ENCODE results near the gene SHF. TPM values are rescaled to one million over a fixed set of nuclear protein-coding genes. Genes with fewer than 3 reads are reported as not detected.

The SHF gene
- total and polyA plus RNA-seq, 2 donors (not counting 1 experiment from before 2014, with no cell fraction given) = 1.6 to 15.4 TPM

GRCh38 chr15:45120081-45120972 is 67.4 kb downstream of the SHF start:
- H3K27ac Mint-ChIP-seq = no peak overlapping the region
- peaks cover 62% of the 10 kb centered on the region for H3K27me3 Mint-ChIP-seq
- peaks cover 20% of the 10 kb centered on the region for H3K4me1 Mint-ChIP-seq
- Histone ChIP-seq H4K20me1 (ENCODE audit: control insufficient read depth, insufficient read depth, low read length, poor library complexity, severe bottlenecking) (no peaks in the 10 kb centered on the region), H2AFZ (ENCODE audit: insufficient read depth, low read depth, low read length, poor library complexity, severe bottlenecking) (no peak overlapping the region), H3K9ac (ENCODE audit: low read length) (no peak overlapping the region), H3K36me3 (replicated peaks in 1 of 2; ENCODE audit: control extremely low read depth in 1 of 2, control insufficient read depth in 1 of 2, extremely low read depth in 1 of 2, insufficient read depth in 2 of 2, low read length in 1 of 2) (no peaks in the 10 kb centered on the region), H3K9me3 (ENCODE audit: control extremely low read depth in 1 of 3, control insufficient read depth in 2 of 3, insufficient read depth in 1 of 3, low read length in 2 of 3) (peaks cover 0 to 13% (median 0%) of the 10 kb centered on the region in 3 donors), H3K27ac (ENCODE audit: low read length in 2 of 2) (no peak overlapping the region), H3K27me3 (replicated peaks in 1 of 4; ENCODE audit: control extremely low read depth in 1 of 4, control insufficient read depth in 3 of 4, insufficient read depth in 4 of 4, low read length in 3 of 4) (peaks cover 0 to 57% (median 27%) of the 10 kb centered on the region in 4 experiments), H3K4me3 (ENCODE audit: control extremely low read depth in 1 of 5, extremely low read depth in 1 of 5, insufficient read depth in 1 of 5, low read depth in 2 of 5, low read length in 4 of 5) (no peak overlapping the region), H3K4me2 (replicated peaks; ENCODE audit: low read depth, low read length, poor library complexity, severe bottlenecking) (no peak overlapping the region), H3K4me1 (ENCODE audit: control insufficient read depth in 2 of 2, insufficient read depth in 2 of 2, low read length in 2 of 2) (peaks cover 21 to 24% of the 10 kb centered on the region in 2 donors), H3K79me2 (ENCODE audit: control insufficient read depth, insufficient read depth, low read length) (no peaks in the 10 kb centered on the region)
- TF ChIP-seq, protein P1, sequence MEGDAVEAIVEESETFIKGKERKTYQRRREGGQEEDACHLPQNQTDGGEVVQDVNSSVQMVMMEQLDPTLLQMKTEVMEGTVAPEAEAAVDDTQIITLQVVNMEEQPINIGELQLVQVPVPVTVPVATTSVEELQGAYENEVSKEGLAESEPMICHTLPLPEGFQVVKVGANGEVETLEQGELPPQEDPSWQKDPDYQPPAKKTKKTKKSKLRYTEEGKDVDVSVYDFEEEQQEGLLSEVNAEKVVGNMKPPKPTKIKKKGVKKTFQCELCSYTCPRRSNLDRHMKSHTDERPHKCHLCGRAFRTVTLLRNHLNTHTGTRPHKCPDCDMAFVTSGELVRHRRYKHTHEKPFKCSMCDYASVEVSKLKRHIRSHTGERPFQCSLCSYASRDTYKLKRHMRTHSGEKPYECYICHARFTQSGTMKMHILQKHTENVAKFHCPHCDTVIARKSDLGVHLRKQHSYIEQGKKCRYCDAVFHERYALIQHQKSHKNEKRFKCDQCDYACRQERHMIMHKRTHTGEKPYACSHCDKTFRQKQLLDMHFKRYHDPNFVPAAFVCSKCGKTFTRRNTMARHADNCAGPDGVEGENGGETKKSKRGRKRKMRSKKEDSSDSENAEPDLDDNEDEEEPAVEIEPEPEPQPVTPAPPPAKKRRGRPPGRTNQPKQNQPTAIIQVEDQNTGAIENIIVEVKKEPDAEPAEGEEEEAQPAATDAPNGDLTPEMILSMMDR (IDR thresholded peaks at IDR 0.05) = no peak
- no peak for TF ChIP-seq EZH2 (IDR thresholded peaks at IDR 0.05; ENCODE audit: borderline replicate concordance, insufficient read depth, low read depth, low read length, poor library complexity, severe bottlenecking)
- ATAC-seq (ENCODE audit: low read depth) = no peak
- H3K9me3 Mint-ChIP-seq (ENCODE audit: insufficient read depth) = no peaks in the 10 kb centered on the region
- no peak overlapping the region for H3K4me3 Mint-ChIP-seq
- ChIA-PET CTCF (interaction anchor here (1.1 to 1.8 kb wide), 5 partner anchors 7 to 158 kb away, joined by 3 to 4 read pairs (median 3); no protein-coding TSS in a partner anchor), POLR2A (no interaction called here)
- no peak for DNase-seq
- WGBS (ENCODE audit: insufficient coverage) = 93% methylated on average over 10 of the region's 10 CpGs
- intact Hi-C loops (cut with micrococcal nuclease) = no loop called here

- H3K36me3 ChIP-seq (replicated peaks in 1 of 2; ENCODE audit: control extremely low read depth in 1 of 2, control insufficient read depth in 1 of 2, extremely low read depth in 1 of 2, insufficient read depth in 2 of 2, low read length in 1 of 2) = no peaks in the 10 kb centered on the region
- no peaks in the 10 kb centered on the region for H4K20me1 ChIP-seq (ENCODE audit: control insufficient read depth, insufficient read depth, low read length, poor library complexity, severe bottlenecking)
- CTCF ChIA-PET = interaction anchor here (1.0 to 3.6 kb wide), 29 partner anchors 8 to 495 kb away, joined by 3 to 58 read pairs (median 8); partner anchors contain the start of genes DUOX1, DUOXA1, GATM and SORD
- no peak overlapping the region for H3K27ac Mint-ChIP-seq
- no peak overlapping the region for H3K4me2 ChIP-seq (replicated peaks; ENCODE audit: low read depth, low read length, poor library complexity, severe bottlenecking)
- H3K9ac ChIP-seq (ENCODE audit: low read length) = no peak overlapping the region
- peaks cover 0 to 24% (median 0%) of the 10 kb centered on the region in 3 donors for H3K9me3 ChIP-seq (ENCODE audit: control extremely low read depth in 1 of 3, control insufficient read depth in 2 of 3, insufficient read depth in 1 of 3, low read length in 2 of 3)
- WGBS (ENCODE audit: insufficient coverage) = 91% methylated on average over 5 of the region's 5 CpGs
- TF ChIP-seq, protein P1 (IDR thresholded peaks at IDR 0.05) = no peak
- TF ChIP-seq EZH2 (IDR thresholded peaks at IDR 0.05; ENCODE audit: borderline replicate concordance, insufficient read depth, low read depth, low read length, poor library complexity, severe bottlenecking) = no peak
- H3K4me1 ChIP-seq (ENCODE audit: control insufficient read depth in 2 of 2, insufficient read depth in 2 of 2, low read length in 2 of 2) = peaks cover 29 to 37% of the 10 kb centered on the region in 2 donors
- no peak overlapping the region for H3K4me3 ChIP-seq (ENCODE audit: control extremely low read depth in 1 of 5, extremely low read depth in 1 of 5, insufficient read depth in 1 of 5, low read depth in 2 of 5, low read length in 4 of 5)
- H3K9me3 Mint-ChIP-seq (ENCODE audit: insufficient read depth) = no peaks in the 10 kb centered on the region
- no peak overlapping the region for H3K27ac ChIP-seq (ENCODE audit: low read length in 2 of 2)
- peaks cover 64% of the 10 kb centered on the region for H3K27me3 Mint-ChIP-seq
- H3K4me3 Mint-ChIP-seq = no peak overlapping the region
- intact Hi-C loops (cut with micrococcal nuclease) = loop anchor here (2.0 to 10.0 kb wide), 5 partner anchors 48 to 340 kb away; no protein-coding TSS in a partner anchor
- no peaks in the 10 kb centered on the region for H3K79me2 ChIP-seq (ENCODE audit: control insufficient read depth, insufficient read depth, low read length)
- DNase-seq (no peak), ATAC-seq (ENCODE audit: low read depth) (no peak)
- H2AFZ ChIP-seq (ENCODE audit: insufficient read depth, low read depth, low read length, poor library complexity, severe bottlenecking) = no peak overlapping the region
- H3K27me3 ChIP-seq (replicated peaks in 1 of 4; ENCODE audit: control extremely low read depth in 1 of 4, control insufficient read depth in 3 of 4, insufficient read depth in 4 of 4, low read length in 3 of 4) = peaks cover 0 to 67% (median 38%) of the 10 kb centered on the region in 4 experiments
- H3K4me1 Mint-ChIP-seq = peaks cover 28% of the 10 kb centered on the region
- POLR2A ChIA-PET = no interaction called here
Measured at GRCh38 chr15:45118996-45119395, 68.8 kb downstream of the SHF start.

Measured in B cell (primary cell).